ENCODE data around the gene EAPP. TPM values are rescaled to one million over a fixed set of nuclear protein-coding genes. Genes with fewer than 3 reads are reported as not detected.

Gene EAPP
- total and polyA plus RNA-seq, 2 of the 13 experiments (the other 11 are each of a cell fraction or from before 2014, with no cell fraction given): 68.7 to 110 TPM

GRCh38 chr14:34496679-34497513, 42.6 kb downstream of the EAPP start (continued):
- TF ChIP-seq BCL6 (CRISPR knock-in tag; IDR thresholded peaks at IDR 0.05) (peak; percentile 64), DDIT3 (CRISPR knock-in tag; IDR thresholded peaks at IDR 0.05) (no peak), ZFX (CRISPR knock-in tag; IDR thresholded peaks at IDR 0.05; ENCODE audit: low read depth) (peak; percentile 69), ZGPAT (CRISPR knock-in tag; IDR thresholded peaks at IDR 0.05) (peak; percentile 78), SAP130 (CRISPR knock-in tag; IDR thresholded peaks at IDR 0.05; ENCODE audit: low read depth) (peak; percentile 65; the same call in 1 of the 2 replicates), RXRB (CRISPR knock-in tag; IDR thresholded peaks at IDR 0.05; ENCODE audit: borderline replicate concordance) (peak; percentile 87), KIAA2018 (CRISPR knock-in tag; IDR thresholded peaks at IDR 0.05; ENCODE audit: borderline replicate concordance) (no peak), ZNF343 (CRISPR knock-in tag; IDR thresholded peaks at IDR 0.05) (peak; percentile 28; the same call in 1 of the 2 replicates), ATF3 (CRISPR knock-in tag; IDR thresholded peaks at IDR 0.05) (peak; percentile 99), ZNF7 (CRISPR knock-in tag; IDR thresholded peaks at IDR 0.05) (peak; percentile 9; the same call in 1 of the 2 replicates), FOXO1 (CRISPR knock-in tag; IDR thresholded peaks at IDR 0.05) (peak; percentile 66; the same call in 1 of the 2 replicates)
- TF ChIP-seq, protein P1, sequence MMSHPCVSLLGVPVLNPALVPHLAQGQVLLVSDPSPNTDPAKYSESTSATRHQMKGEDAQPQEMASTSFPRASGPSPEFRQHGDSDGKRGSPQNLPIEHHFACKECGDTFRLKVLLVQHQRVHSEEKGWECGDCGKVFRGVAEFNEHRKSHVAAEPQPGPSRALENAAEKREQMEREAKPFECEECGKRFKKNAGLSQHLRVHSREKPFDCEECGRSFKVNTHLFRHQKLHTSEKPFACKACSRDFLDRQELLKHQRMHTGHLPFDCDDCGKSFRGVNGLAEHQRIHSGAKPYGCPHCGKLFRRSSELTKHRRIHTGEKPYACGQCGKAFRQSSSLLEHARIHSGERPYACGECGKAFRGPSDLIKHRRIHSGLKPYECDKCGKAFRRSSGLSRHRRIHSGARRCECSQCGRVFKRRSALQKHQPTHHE (CRISPR knock-in tag; IDR thresholded peaks at IDR 0.05; ENCODE audit: borderline replicate concordance): peak; percentile 52; the same call in 1 of the 2 replicates
- TF ChIP-seq, protein P2, sequence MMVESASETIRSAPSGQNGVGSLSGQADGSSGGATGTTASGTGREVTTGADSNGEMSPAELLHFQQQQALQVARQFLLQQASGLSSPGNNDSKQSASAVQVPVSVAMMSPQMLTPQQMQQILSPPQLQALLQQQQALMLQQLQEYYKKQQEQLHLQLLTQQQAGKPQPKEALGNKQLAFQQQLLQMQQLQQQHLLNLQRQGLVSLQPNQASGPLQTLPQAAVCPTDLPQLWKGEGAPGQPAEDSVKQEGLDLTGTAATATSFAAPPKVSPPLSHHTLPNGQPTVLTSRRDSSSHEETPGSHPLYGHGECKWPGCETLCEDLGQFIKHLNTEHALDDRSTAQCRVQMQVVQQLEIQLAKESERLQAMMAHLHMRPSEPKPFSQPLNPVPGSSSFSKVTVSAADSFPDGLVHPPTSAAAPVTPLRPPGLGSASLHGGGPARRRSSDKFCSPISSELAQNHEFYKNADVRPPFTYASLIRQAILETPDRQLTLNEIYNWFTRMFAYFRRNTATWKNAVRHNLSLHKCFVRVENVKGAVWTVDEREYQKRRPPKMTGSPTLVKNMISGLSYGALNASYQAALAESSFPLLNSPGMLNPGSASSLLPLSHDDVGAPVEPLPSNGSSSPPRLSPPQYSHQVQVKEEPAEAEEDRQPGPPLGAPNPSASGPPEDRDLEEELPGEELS (CRISPR knock-in tag; IDR thresholded peaks at IDR 0.05): peak; percentile 86
- TF ChIP-seq, protein P3, sequence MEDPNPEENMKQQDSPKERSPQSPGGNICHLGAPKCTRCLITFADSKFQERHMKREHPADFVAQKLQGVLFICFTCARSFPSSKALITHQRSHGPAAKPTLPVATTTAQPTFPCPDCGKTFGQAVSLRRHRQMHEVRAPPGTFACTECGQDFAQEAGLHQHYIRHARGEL (CRISPR knock-in tag; IDR thresholded peaks at IDR 0.05): no peak
